SK-MEL-5 (cell line): ENCODE measurements around the gene APAF1. TPM values are rescaled to one million over a fixed set of nuclear protein-coding genes. Genes with fewer than 3 reads are reported as not detected.
A peak's percentile ranks its signal among the peaks of the same experiment; 100 is the strongest.

Experiments used
- DNase-seq: peaks from one replicate; pipeline ENCODE4 v3.0.0-alpha.2; 2016; ENCODE audit warnings: low read depth, low spot score
- in situ Hi-C: cut with HindIII; loops from 2 replicates; pipeline ENCODE4 v1.10.0; 2016; ENCODE audit warnings: low sequenced_read_pairs, high pct_unique_total_duplicates, low pct_unique_long_range_greater_than_20kb
- total RNA-seq: library from RNA; depleted of rRNA; stranded (reverse); fragments of >200 nt; shearing (Covaris generic); gene quantifications from 2 replicates; pipeline ENCODE4 v1.2.3, GENCODE V29; 2014

Gene APAF1
- total RNA-seq, 1 experiment from 2014 or later = 13.9 TPM

DNA sequence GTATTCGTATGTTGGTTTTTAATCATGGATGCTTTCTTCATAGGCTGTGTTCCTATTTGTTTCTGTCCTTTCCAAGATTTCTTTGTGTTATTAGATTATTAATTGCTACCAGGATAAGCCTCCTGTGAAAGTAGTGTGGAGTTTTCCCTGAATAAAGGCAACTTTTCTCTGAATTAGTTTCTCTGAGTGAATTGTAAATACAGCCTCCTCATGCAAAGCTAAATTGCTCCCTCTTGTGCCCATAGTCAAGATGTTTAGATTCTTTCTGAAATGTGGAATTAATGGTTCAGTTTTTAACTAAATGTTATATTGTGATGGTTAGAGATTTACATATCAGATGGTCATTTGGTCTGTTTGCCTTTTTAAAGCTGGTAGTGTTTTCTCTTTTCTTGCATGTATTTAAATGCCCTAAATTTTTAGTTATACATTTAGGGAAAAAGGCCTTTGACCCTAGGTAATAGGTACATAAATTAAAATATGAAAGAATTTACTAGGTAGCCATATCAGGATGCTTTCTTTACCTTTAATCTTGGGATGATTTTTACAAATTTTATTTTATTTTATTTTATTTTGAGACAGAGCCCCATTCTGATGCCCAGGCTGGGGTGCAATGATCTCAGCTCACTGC is 8.9 kb downstream of the APAF1 start:
- in situ Hi-C loops = no loop called here
- peak; percentile 84 for DNase-seq

DNA sequence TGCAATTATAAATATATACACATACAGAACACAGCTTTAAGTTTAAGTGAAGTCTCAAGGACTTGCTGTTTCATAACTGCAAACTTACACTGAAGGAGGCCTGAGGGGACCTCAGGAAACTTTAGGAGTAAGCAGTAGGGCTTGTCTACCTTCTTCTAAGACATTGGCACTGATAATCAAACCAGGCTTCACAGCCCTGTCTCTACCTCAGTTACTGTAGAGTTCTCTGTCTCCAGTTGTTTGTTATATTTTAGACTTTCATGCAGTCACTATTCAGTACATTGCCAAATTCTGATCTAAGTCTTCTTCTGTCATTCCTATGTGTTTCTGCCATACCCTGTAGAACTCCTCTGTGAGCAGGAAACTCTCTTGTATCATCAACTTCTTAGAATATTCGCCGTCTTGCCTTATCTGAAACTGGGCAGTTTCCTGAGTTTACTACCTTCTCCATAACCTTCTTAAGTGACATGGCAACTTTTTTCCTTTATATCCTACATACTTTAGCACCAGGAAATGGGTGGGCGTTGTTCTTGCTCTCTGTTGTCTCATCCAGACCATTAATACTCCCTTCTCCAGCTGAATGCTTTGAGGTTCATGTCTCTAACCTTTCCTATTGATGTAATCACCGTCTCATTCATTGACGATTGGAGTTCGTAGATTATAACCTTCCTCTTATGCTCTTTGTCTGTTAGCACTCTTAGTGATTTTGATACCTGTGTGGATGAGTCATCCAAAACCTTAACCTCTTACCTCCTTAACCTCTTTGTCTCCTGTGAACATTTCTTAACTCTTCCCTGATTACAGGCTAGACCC is 11.4 kb downstream of the APAF1 start:
- no peak for DNase-seq
- in situ Hi-C loops = no loop called here

DNA sequence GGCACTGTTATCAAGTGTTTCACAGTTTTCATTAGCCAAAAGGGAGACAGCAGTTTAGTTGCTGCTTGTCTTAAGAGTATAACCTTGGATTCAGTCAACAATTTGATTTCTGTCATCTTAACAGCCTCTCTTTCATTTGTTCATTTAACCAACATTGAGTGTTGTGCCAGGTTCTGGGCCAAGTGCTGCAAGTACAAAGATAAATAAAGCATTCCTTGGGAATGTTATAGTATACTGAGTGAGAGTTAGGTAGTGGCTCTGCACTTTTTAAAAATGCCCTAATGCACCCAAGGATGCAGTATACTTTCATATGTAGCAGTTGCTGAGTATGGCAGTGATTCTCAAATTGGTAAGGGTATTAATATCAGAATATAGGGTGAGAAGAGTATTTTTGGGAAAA is 15.4 kb downstream of the APAF1 start:
- DNase-seq = no peak
- in situ Hi-C loops = no loop called here

GRCh38 chr12:98669751-98670150 is 24.7 kb downstream of the APAF1 start:
- no peak for DNase-seq
- in situ Hi-C loops = no loop called here

DNA sequence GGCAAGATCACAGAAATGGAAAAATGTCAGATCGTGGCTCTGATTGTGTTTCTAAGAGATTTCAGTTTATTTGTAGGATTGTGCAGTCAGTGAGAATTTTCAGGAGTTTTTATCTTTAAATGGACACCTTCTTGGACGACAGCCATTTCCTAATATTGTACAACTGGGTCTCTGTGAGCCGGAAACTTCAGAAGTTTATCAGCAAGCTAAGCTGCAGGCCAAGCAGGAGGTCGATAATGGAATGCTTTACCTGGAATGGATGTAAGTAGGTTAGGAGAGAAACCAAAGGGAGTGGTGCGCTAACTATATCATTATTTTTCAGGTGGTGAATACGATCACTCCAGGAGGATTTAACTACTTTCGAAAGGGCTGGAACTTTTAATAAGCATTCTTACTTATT is 26.4 kb downstream of the APAF1 start:
- no peak for DNase-seq
- in situ Hi-C loops = no loop called here

GRCh38 chr12:98674841-98675240 is 29.8 kb downstream of the APAF1 start:
- DNase-seq = no peak
- in situ Hi-C loops = no loop called here

DNA sequence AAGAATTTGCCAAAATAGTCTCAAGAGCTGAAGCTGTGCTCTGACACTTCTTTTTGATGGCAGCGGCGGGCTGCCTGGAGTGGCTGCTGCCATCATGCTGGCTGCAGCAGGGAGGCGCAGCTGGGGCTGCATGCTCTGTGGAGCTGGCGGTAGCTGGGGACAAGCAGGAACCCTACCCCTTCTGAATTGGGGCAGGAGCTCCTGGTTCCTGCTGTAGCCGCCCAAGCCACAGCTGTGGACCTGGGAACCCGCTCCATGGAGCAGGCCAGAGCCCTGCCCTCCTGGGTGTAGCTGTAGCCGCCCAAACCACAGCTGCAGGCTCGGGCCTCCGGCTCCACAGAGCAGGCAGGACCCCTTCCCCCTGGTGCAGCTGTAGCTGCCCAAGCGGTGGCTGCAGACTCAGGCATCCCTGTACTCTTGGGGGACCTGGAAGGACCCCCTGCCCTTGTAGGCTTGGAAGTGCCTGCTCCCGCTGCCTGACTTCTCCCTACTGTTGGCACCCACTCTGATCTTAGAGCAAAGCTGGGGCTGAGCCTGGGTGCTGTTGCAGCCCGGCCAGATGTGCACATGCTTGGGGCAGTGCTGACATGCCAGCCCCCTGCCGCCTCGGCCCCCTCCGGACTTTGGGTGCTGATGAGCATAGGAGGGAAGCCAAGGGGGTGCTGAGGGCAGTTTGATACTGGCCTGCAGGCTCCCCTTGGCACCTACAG is 33.3 kb downstream of the APAF1 start:
- in situ Hi-C loops = no loop called here
- DNase-seq = no peak

- in situ Hi-C loops = no loop called here
- no peak for DNase-seq
These were observed 34.0 kb downstream of the APAF1 start for GRCh38 chr12:98678946-98679610.

- in situ Hi-C loops = no loop called here
- no peak for DNase-seq
These were observed 34.5 kb downstream of the APAF1 start for GRCh38 chr12:98679611-98680005.

GRCh38 chr12:98684199-98684598 is 39.1 kb downstream of the APAF1 start:
- in situ Hi-C loops = no loop called here
- DNase-seq = no peak

GRCh38 chr12:98686603-98687002 is 41.5 kb downstream of the APAF1 start:
- in situ Hi-C loops = no loop called here
- no peak for DNase-seq

DNA sequence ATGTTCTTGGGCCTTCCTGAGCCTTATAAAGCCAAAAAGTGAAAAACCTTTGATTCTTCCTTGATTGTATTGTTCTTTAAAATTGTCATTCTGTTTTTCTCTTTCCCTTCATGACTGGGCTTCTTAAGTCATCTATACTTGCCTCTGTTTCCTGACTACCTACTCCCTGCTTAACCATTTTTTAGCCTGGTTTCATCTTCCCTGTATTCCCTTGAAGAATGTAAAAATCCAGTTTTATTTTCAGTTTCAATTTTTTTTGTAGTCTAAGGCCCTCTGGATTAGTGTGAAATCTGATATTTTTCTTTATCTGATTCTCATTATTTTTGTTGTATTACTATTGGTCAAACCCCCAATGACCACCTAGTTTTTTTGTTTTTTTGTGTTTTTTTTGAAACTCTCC is 46.3 kb downstream of the APAF1 start:
- in situ Hi-C loops = no loop called here
- DNase-seq = no peak

GRCh38 chr12:98696036-98696646 is 51.1 kb downstream of the APAF1 start:
- in situ Hi-C loops = no loop called here
- DNase-seq = no peak

- DNase-seq = no peak
- in situ Hi-C loops = no loop called here
These were observed 52.1 kb downstream of the APAF1 start for GRCh38 chr12:98697209-98697608.

GRCh38 chr12:98698603-98699463 is 53.7 kb downstream of the APAF1 start:
- DNase-seq = peak; percentile 84
- in situ Hi-C loops = no loop called here

DNA sequence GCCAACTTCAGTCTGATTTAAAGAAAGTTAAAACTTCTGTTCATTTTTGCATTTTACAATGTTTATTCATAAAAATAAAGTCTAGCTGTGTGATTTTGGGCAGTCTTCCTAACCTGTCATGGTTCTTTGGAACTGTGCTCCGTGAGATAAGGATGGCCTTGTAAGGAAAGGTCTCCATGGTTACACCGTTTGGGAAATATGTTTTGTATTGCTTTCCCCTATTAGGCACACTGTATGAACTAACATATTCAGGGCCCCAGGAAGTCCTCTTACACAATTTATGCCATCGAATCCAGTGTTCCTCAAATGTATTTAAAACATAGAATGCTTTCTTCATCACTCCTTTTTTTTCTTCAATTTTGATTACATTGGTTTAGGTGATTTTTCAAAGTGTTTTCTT is 54.5 kb downstream of the APAF1 start:
- no peak for DNase-seq
- in situ Hi-C loops = no loop called here

DNA sequence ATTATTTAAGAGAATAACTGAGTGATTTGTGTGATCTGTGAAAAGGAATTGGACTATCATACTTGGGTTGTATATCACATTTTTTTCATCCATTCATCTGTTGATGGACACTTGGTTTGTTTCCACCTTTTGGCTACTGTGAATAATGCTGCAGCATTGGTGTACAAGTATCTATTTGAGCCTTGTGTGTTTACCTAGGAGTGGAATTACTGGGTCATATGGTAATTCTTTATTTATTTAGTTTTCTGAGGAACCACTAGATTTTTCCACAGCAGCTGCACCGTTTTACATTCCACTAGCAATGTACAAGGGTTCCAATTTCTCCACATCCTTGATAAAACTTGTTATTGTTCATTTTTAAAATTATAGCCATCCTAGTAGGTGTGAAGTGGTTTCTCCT is 56.1 kb downstream of the APAF1 start:
- DNase-seq = no peak
- in situ Hi-C loops = no loop called here
